Measurements from ENCODE around the gene WDR75. TPM values are rescaled to one million over a fixed set of nuclear protein-coding genes. Genes with fewer than 3 reads are reported as not detected.
A peak's percentile ranks its signal among the peaks of the same experiment; 100 is the strongest.

Gene WDR75
- polyA plus RNA-seq, 1 donor = 41.2 TPM

DNA sequence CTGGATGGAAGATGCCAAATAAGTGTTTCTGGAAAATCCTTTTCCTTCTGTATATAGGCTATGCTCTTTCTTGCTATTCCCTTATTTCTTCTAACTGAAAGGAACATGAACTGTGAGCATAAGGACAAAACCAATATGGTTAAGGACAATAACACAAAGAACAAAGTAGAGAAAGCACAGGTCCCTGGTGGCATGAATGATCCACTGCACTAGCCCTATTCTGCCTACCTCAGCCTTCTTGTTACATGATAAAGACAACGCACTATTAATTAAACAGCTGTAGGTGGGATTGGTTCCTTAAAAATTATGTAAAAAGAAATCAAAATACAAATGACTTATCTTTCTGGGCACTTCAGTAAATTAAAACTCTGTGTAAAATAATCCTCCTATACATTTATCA lies 1.9 kb upstream of the WDR75 start:
- no peaks in the 10 kb centered on the region for H3K36me3 ChIP-seq (ENCODE audit: control insufficient read depth, insufficient read depth, low read length)
- H3K27ac ChIP-seq (ENCODE audit: low read length) = no peak overlapping the region
- DNase-seq = no peak
- H3K9me3 ChIP-seq (ENCODE audit: control insufficient read depth, low read depth, low read length) = no peaks in the 10 kb centered on the region
- H3K27me3 ChIP-seq (ENCODE audit: control insufficient read depth, insufficient read depth, low read length) = no peaks in the 10 kb centered on the region
- WGBS (ENCODE audit: insufficient coverage, low lambda C conversion rate) = no CpG with 5 or more reads among the region's 1 CpG
- H3K4me3 ChIP-seq (ENCODE audit: low read length) = no peak overlapping the region
- peaks cover 5% of the 10 kb centered on the region for H3K4me1 ChIP-seq (ENCODE audit: control insufficient read depth, insufficient read depth, low read length)

- no peaks in the 10 kb centered on the region for H3K27me3 ChIP-seq (ENCODE audit: control insufficient read depth, insufficient read depth, low read length)
- DNase-seq = no peak
- peak overlapping the region; percentile 86 for H3K4me3 ChIP-seq (ENCODE audit: low read length)
- H3K27ac ChIP-seq (ENCODE audit: low read length) = peak overlapping the region; percentile 93
- peaks cover 5% of the 10 kb centered on the region for H3K4me1 ChIP-seq (ENCODE audit: control insufficient read depth, insufficient read depth, low read length)
- 0% methylated on average over 1 of the region's 8 CpGs for WGBS (ENCODE audit: insufficient coverage, low lambda C conversion rate)
- no peaks in the 10 kb centered on the region for H3K9me3 ChIP-seq (ENCODE audit: control insufficient read depth, low read depth, low read length)
- no peaks in the 10 kb centered on the region for H3K36me3 ChIP-seq (ENCODE audit: control insufficient read depth, insufficient read depth, low read length)
These were observed 679 bp upstream of the WDR75 start for GRCh38 chr2:189440644-189440946.

GRCh38 chr2:189441709-189442074 lies 418 bp downstream of the WDR75 start:
- Histone ChIP-seq H3K27me3 (ENCODE audit: control insufficient read depth, insufficient read depth, low read length) (no peaks in the 10 kb centered on the region), H3K9me3 (ENCODE audit: control insufficient read depth, low read depth, low read length) (no peaks in the 10 kb centered on the region), H3K4me1 (ENCODE audit: control insufficient read depth, insufficient read depth, low read length) (peaks cover 5% of the 10 kb centered on the region), H3K36me3 (ENCODE audit: control insufficient read depth, insufficient read depth, low read length) (no peaks in the 10 kb centered on the region), H3K4me3 (ENCODE audit: low read length) (peak overlapping the region; percentile 86), H3K27ac (ENCODE audit: low read length) (peak overlapping the region; percentile 93)
- WGBS (ENCODE audit: insufficient coverage, low lambda C conversion rate) = no CpG with 5 or more reads among the region's 12 CpGs
- no peak for DNase-seq

- Histone ChIP-seq H3K4me3 (ENCODE audit: low read length) (peak overlapping the region; percentile 86), H3K36me3 (ENCODE audit: control insufficient read depth, insufficient read depth, low read length) (no peaks in the 10 kb centered on the region)
- no peak for DNase-seq
These were observed 1.2 kb downstream of the WDR75 start for GRCh38 chr2:189442468-189442867.

DNA sequence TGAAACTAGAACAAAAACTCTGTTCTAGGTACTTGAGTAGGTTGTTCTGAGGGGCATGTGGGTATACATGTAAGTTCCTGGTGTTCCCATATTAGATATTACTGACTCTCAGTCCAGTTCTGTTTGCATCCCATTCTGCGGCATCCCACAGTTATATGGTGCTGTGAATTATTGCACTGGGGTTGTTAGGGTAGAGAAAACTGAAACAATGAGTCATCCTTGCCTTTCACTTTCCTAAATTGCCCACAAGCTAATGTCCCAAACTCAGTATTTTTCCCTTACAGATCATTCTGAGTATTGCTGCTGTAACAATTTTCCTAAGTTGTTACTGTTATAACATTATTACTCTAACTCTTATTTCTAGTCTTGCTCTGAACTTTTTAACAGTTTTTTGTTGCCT lies 3.0 kb downstream of the WDR75 start:
- no peak for DNase-seq
- Histone ChIP-seq H3K27ac (ENCODE audit: low read length) (no peak overlapping the region), H3K27me3 (ENCODE audit: control insufficient read depth, insufficient read depth, low read length) (no peaks in the 10 kb centered on the region), H3K4me1 (ENCODE audit: control insufficient read depth, insufficient read depth, low read length) (peaks cover 5% of the 10 kb centered on the region), H3K4me3 (ENCODE audit: low read length) (no peak overlapping the region), H3K36me3 (ENCODE audit: control insufficient read depth, insufficient read depth, low read length) (peaks cover 11% of the 10 kb centered on the region), H3K9me3 (ENCODE audit: control insufficient read depth, low read depth, low read length) (no peaks in the 10 kb centered on the region)
- no CpG with 5 or more reads among the region's 1 CpG for WGBS (ENCODE audit: insufficient coverage, low lambda C conversion rate)

More at GRCh38 chr2:189442468-189442867, 1.2 kb downstream of the WDR75 start:
- H3K27ac ChIP-seq (ENCODE audit: low read length) = no peak overlapping the region
- H3K4me1 ChIP-seq (ENCODE audit: control insufficient read depth, insufficient read depth, low read length) = peaks cover 5% of the 10 kb centered on the region
- no peaks in the 10 kb centered on the region for H3K9me3 ChIP-seq (ENCODE audit: control insufficient read depth, low read depth, low read length)
- WGBS (ENCODE audit: insufficient coverage, low lambda C conversion rate) = no CpG with 5 or more reads among the region's 10 CpGs
- H3K27me3 ChIP-seq (ENCODE audit: control insufficient read depth, insufficient read depth, low read length) = no peaks in the 10 kb centered on the region

GRCh38 chr2:189446780-189447179 lies 5.5 kb downstream of the WDR75 start:
- Histone ChIP-seq H3K4me1 (ENCODE audit: control insufficient read depth, insufficient read depth, low read length) (peaks cover 5% of the 10 kb centered on the region), H3K36me3 (ENCODE audit: control insufficient read depth, insufficient read depth, low read length) (peaks cover 26% of the 10 kb centered on the region), H3K27ac (ENCODE audit: low read length) (no peak overlapping the region), H3K9me3 (ENCODE audit: control insufficient read depth, low read depth, low read length) (no peaks in the 10 kb centered on the region), H3K27me3 (ENCODE audit: control insufficient read depth, insufficient read depth, low read length) (no peaks in the 10 kb centered on the region), H3K4me3 (ENCODE audit: low read length) (no peak overlapping the region)
- DNase-seq = no peak
- WGBS (ENCODE audit: insufficient coverage, low lambda C conversion rate) = no CpG with 5 or more reads among the region's 2 CpGs

- WGBS (ENCODE audit: insufficient coverage, low lambda C conversion rate) = 100% methylated on average over 1 of the region's 2 CpGs
- Histone ChIP-seq H3K27ac (ENCODE audit: low read length) (no peak overlapping the region), H3K36me3 (ENCODE audit: control insufficient read depth, insufficient read depth, low read length) (peaks cover 59% of the 10 kb centered on the region), H3K4me3 (ENCODE audit: low read length) (no peak overlapping the region), H3K27me3 (ENCODE audit: control insufficient read depth, insufficient read depth, low read length) (no peaks in the 10 kb centered on the region), H3K4me1 (ENCODE audit: control insufficient read depth, insufficient read depth, low read length) (no peaks in the 10 kb centered on the region), H3K9me3 (ENCODE audit: control insufficient read depth, low read depth, low read length) (no peaks in the 10 kb centered on the region)
- no peak for DNase-seq
These were observed 12.7 kb downstream of the WDR75 start for GRCh38 chr2:189454009-189454408.

- Histone ChIP-seq H3K4me3 (ENCODE audit: low read length) (no peak overlapping the region), H3K27ac (ENCODE audit: low read length) (peak overlapping the region; percentile 61), H3K36me3 (ENCODE audit: control insufficient read depth, insufficient read depth, low read length) (peaks cover 65% of the 10 kb centered on the region), H3K4me1 (ENCODE audit: control insufficient read depth, insufficient read depth, low read length) (peaks cover 17% of the 10 kb centered on the region), H3K27me3 (ENCODE audit: control insufficient read depth, insufficient read depth, low read length) (no peaks in the 10 kb centered on the region), H3K9me3 (ENCODE audit: control insufficient read depth, low read depth, low read length) (no peaks in the 10 kb centered on the region)
- DNase-seq = no peak
- 100% methylated on average over 1 of the region's 1 CpG for WGBS (ENCODE audit: insufficient coverage, low lambda C conversion rate)
These were observed 23.8 kb downstream of the WDR75 start for GRCh38 chr2:189465076-189465475.

DNA sequence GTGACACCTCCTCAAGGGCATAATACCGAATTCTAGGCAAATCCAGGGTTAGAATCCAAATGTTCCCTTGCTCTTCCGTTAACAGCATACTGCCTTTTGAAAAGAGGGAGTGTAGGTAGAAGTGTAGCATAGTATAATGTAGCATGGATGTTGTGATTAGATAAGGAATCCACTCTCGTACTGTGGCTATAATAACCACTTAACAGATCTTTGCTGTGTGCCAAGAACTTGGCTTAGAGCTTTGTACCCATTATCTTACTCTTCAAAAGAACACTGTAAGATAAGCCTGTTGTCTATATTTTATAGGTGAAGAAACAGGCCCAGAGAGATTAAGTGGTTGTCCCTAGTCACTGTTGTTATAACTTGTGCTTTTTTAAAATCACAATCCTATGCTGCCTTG lies 24.2 kb downstream of the WDR75 start:
- Histone ChIP-seq H3K27ac (ENCODE audit: low read length) (peak overlapping the region; percentile 61), H3K27me3 (ENCODE audit: control insufficient read depth, insufficient read depth, low read length) (no peaks in the 10 kb centered on the region), H3K4me3 (ENCODE audit: low read length) (no peak overlapping the region), H3K9me3 (ENCODE audit: control insufficient read depth, low read depth, low read length) (no peaks in the 10 kb centered on the region), H3K36me3 (ENCODE audit: control insufficient read depth, insufficient read depth, low read length) (peaks cover 63% of the 10 kb centered on the region), H3K4me1 (ENCODE audit: control insufficient read depth, insufficient read depth, low read length) (peaks cover 17% of the 10 kb centered on the region)
- no CpG with 5 or more reads among the region's 3 CpGs for WGBS (ENCODE audit: insufficient coverage, low lambda C conversion rate)
- DNase-seq = peak in 1 of 2 donors; percentile 40

- H3K27ac ChIP-seq (ENCODE audit: low read length) = peak overlapping the region; percentile 61
- peaks cover 61% of the 10 kb centered on the region for H3K36me3 ChIP-seq (ENCODE audit: control insufficient read depth, insufficient read depth, low read length)
- WGBS (ENCODE audit: insufficient coverage, low lambda C conversion rate) = no CpG with 5 or more reads among the region's 4 CpGs
- no peaks in the 10 kb centered on the region for H3K9me3 ChIP-seq (ENCODE audit: control insufficient read depth, low read depth, low read length)
- peaks cover 17% of the 10 kb centered on the region for H3K4me1 ChIP-seq (ENCODE audit: control insufficient read depth, insufficient read depth, low read length)
- H3K27me3 ChIP-seq (ENCODE audit: control insufficient read depth, insufficient read depth, low read length) = no peaks in the 10 kb centered on the region
- no peak for DNase-seq
- no peak overlapping the region for H3K4me3 ChIP-seq (ENCODE audit: low read length)
These were observed 24.8 kb downstream of the WDR75 start for GRCh38 chr2:189466046-189466445.

- Histone ChIP-seq H3K27ac (ENCODE audit: low read length) (no peak overlapping the region), H3K9me3 (ENCODE audit: control insufficient read depth, low read depth, low read length) (no peaks in the 10 kb centered on the region), H3K36me3 (ENCODE audit: control insufficient read depth, insufficient read depth, low read length) (peaks cover 63% of the 10 kb centered on the region), H3K4me1 (ENCODE audit: control insufficient read depth, insufficient read depth, low read length) (peaks cover 17% of the 10 kb centered on the region), H3K27me3 (ENCODE audit: control insufficient read depth, insufficient read depth, low read length) (no peaks in the 10 kb centered on the region), H3K4me3 (ENCODE audit: low read length) (no peak overlapping the region)
- DNase-seq = peak in 1 of 2 donors; percentile 17
These were observed 25.4 kb downstream of the WDR75 start for GRCh38 chr2:189466656-189467055.

Measured in large intestine (tissue), 3 donors.